NOMO-1 (cell line): ENCODE results near the gene PACSIN1.

Experiments used
- DNase-seq, 2 experiments: peaks; one replicate each; lab custom pipeline; 2025; ENCODE audit not compliant: unreplicated experiment in 2 of 2; lab: John Stamatoyannopoulos, UW

Gene PACSIN1

GRCh38 chr6:34575326-34575725 lies 109.5 kb downstream of the PACSIN1 start:
- DNase-seq = no peak

GRCh38 chr6:34576286-34576955 lies 110.5 kb downstream of the PACSIN1 start:
- peak in 1 of 2 experiments; percentile 10 for DNase-seq

GRCh38 chr6:34578445-34579262 lies 112.8 kb downstream of the PACSIN1 start:
- DNase-seq = no peak

GRCh38 chr6:34580707-34581560 lies 115.1 kb downstream of the PACSIN1 start:
- DNase-seq = no peak

- no peak for DNase-seq
These were observed 115.7 kb downstream of the PACSIN1 start for GRCh38 chr6:34581561-34581920.

GRCh38 chr6:34583461-34583860 lies 117.6 kb downstream of the PACSIN1 start:
- DNase-seq = no peak

GRCh38 chr6:34583861-34584604 lies 118.2 kb downstream of the PACSIN1 start:
- DNase-seq = no peak

GRCh38 chr6:34584694-34585093 lies 118.8 kb downstream of the PACSIN1 start:
- DNase-seq = no peak
